Muscle of leg (tissue), 16 donors: ENCODE data around the gene LRRIQ1. TPM values are rescaled to one million over a fixed set of nuclear protein-coding genes. Genes with fewer than 3 reads are reported as not detected.

Source experiments
- DNase-seq: peaks from one replicate; pipeline ENCODE4 v3.0.0; 2013
- H3K27ac ChIP-seq: one replicate; pipeline ENCODE4 v1.5.1; 2013; ENCODE audit warnings: mild to moderate bottlenecking, low read length, control low read depth
- H3K27me3 ChIP-seq: one replicate; pipeline ENCODE4 v1.6.1; 2013; ENCODE audit warnings: low read length; ENCODE audit not compliant: control insufficient read depth, insufficient read depth
- H3K36me3 ChIP-seq: one replicate; pipeline ENCODE4 v1.6.1; 2013; ENCODE audit warnings: low read length; ENCODE audit not compliant: control insufficient read depth, insufficient read depth
- H3K4me1 ChIP-seq: one replicate; pipeline ENCODE4 v1.6.1; 2013; ENCODE audit warnings: low read length; ENCODE audit not compliant: control insufficient read depth, insufficient read depth
- H3K4me3 ChIP-seq: one replicate; pipeline ENCODE4 v1.5.1; 2013; ENCODE audit warnings: low read length, control low read depth
- H3K9me3 ChIP-seq: replicated peaks from 2 replicates; pipeline ENCODE4 v1.6.1; 2013; ENCODE audit warnings: low read depth, low read length; ENCODE audit not compliant: control insufficient read depth
- WGBS: methylation state at CpG from one replicate; pipeline ENCODE4 v1.1.5; 2013; ENCODE audit warnings: missing lambda C conversion rate; ENCODE audit not compliant: insufficient coverage; 5-methylcytosine and 5-hydroxymethylcytosine counted together
- long read RNA-seq, 11 donors: transcript quantifications; one replicate each; lab custom pipeline, GENCODE V29; 2026
- polyA plus RNA-seq, 8 donors: library from polyadenylated mRNA; unstranded; fragments of 120-200 nt; gene quantifications; one replicate each; pipeline versions ENCODE4 v1.2.1 to v1.2.3, GENCODE V29; 2013; ENCODE audit warnings: inconsistent platforms in 1 of 8, low replicate concordance in 1 of 8; ENCODE audit not compliant: insufficient read length in 8 of 8, insufficient read depth in 1 of 8
- total RNA-seq: library from RNA; stranded (reverse); fragments of 120-200 nt; gene quantifications from one replicate; pipeline ENCODE4 v1.2.4, GENCODE V29; 2013

Gene LRRIQ1, protein sequence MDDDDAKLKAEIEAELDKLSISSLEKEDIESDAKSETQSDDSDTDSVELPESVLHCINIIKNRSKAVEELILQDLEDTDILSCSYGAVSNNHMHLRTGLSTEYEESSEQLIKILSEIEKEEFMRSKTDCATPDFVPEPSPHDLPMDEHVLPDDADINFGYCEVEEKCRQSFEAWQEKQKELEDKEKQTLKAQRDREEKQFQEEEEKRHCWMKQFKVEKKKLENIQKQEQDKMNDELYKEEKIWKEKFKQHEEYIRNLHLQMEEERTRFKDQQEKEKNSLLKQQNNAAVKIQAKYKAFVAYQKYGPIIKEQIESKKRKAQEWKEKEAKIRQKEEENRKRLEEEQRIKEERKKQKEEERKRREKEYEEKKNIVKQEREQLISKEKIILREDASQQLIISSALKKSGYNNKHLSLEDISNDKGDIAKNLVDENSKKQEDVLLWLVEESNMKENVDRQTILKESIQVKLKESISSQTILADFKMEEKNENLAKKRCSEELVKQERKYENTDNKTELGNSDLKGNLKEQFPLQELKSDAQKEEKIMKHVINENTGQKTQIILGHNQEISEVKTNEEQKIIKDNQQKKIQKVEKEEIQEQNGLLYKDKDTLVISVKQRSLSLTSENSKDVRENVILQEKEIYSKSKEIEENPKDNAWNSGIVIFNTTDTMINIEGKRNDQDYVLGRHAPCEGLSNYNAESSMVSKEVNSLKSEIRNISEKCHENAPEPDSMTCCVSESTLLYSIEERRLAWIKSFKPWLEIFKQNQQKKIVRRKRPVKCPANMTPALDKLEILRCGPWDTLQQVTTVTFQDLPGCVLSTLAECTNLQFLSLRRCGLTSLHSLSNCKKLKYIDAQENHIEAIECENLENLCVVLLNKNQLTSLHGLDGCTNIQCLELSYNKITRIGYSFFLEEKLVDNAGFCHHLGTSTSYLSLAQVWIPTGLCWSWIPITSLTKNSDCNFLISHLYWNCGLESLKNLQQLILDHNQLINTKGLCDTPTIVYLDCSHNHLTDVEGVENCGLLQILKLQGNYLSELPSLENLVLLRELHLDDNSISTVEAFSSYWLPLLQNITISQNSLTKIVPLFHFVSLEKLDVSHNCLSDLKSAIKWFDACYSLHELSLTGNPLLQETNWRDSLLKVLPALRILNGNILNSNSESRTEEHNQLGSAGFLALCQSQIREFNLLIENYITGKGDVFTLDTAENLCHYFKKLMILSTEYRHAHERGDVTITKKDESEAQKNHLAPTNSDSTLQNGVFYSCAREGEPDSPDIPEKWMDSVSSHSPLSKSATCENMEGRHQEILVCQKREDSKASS (N-terminal part only)
- total RNA-seq: 0.53 TPM
- under 1 TPM; 0.15 to 0.77 (median 0.45) TPM for polyA plus RNA-seq
- long read RNA-seq, donor 1: 0 reads
- long read RNA-seq, donor 2: 0 reads
- long read RNA-seq, donor 3: 0 reads
- long read RNA-seq, donor 4: 0 reads
- long read RNA-seq, donor 5: 0 reads
- long read RNA-seq, donor 6: 0 reads
- long read RNA-seq, donor 7: 0 reads
- long read RNA-seq, donor 8: 0 reads
- long read RNA-seq, donor 9: 0 reads
- long read RNA-seq, donor 10: 0 reads
- long read RNA-seq, donor 11: 0 reads

DNA sequence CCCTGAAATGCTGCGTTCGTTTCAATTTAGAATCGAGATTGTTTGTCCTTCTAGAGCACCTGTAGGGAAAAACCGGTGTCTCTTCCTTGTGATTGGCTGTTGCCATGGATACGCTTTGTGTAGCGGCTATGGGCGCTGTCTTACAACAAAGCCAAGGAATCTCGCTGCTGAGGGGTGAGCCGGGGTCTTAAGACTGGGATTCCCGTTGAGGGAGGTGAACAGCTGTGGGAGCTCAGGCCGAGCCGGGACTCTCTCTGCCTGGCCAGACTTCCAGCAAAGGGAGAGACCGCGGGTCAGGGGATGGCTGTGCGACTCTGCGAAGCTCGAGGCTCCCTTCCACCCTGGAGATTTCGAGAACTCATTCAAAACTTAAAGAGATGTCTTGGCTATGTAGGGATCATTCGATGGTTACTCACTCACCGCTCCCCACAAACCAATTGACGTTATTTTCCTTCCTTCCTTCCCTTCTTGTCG lies at the start of gene LRRIQ1, which contains the start of gene TSPAN19:
LRRIQ1 (plus strand) TSS at position 118 of the 474 bp plus-strand sequence. CDS start 1,826 bp downstream, outside the sequence.
TSPAN19 (minus strand) TSS at position 44 of the 474 bp plus-strand sequence. CDS start 6,331 bp downstream, outside the sequence.
- no peaks in the 10 kb centered on the region for H3K27me3 ChIP-seq
- DNase-seq: peak; percentile 94
- no peaks in the 10 kb centered on the region for H3K4me1 ChIP-seq
- 0% methylated on average over 11 of the region's 22 CpGs for whole genome bisulfite sequencing
- no peaks in the 10 kb centered on the region for H3K9me3 ChIP-seq
- H3K27ac ChIP-seq: peak within 1 kb of the TSS; percentile 4
- H3K4me3 ChIP-seq: peak within 1 kb of the TSS; percentile 42
- no peaks in the 10 kb centered on the region for H3K36me3 ChIP-seq

DNA sequence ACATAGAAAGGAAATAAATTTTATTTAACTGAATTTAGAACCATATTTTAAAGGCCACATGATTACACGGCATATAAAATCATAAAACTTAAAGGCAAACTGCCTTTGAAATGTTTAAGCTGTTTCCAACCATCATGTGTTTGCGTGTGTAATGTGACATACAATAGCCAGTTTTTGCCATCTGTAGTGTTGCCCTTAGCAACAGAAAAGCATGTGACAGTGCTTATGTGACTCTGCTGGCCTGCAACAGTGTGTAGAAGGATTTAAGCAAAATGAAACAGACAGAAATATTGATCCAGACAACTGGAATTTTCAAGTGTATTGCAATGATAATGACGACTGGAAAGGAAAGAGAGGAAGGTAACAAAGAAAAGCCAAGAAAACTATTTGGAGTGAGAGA lies 49.6 kb upstream of the LRRIQ1 start:
- DNase-seq: peak; percentile 47
- H3K9me3 ChIP-seq: no peaks in the 10 kb centered on the region
- no peaks in the 10 kb centered on the region for H3K36me3 ChIP-seq
- H3K4me1 ChIP-seq: no peaks in the 10 kb centered on the region
- no peaks in the 10 kb centered on the region for H3K27me3 ChIP-seq
- H3K4me3 ChIP-seq: no peak overlapping the region
- no peak overlapping the region for H3K27ac ChIP-seq
- 40% methylated on average over 1 of the region's 3 CpGs for WGBS

DNA sequence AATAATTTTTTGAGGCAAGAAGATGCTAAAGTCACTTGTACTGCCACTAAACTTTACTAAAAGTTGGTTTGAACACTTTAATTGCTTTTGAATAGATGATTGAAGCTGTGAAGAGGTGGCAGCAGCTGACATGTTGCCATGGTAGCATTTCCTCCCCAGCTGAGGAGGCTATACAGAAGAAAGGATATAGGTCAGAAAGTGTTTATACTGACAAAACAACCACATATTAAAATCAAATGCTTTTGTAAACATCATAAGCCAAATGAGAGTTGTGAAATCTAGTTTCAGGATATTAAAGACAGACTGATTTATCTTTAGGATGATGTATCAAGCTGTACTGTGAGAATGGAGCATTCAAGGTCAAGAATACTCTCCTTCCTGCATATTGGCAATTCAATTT lies 41.7 kb upstream of the LRRIQ1 start:
- no peaks in the 10 kb centered on the region for H3K4me1 ChIP-seq
- H3K36me3 ChIP-seq: no peaks in the 10 kb centered on the region
- H3K9me3 ChIP-seq: no peaks in the 10 kb centered on the region
- no peak overlapping the region for H3K27ac ChIP-seq
- H3K4me3 ChIP-seq: no peak overlapping the region
- H3K27me3 ChIP-seq: no peaks in the 10 kb centered on the region
- DNase-seq: no peak

DNA sequence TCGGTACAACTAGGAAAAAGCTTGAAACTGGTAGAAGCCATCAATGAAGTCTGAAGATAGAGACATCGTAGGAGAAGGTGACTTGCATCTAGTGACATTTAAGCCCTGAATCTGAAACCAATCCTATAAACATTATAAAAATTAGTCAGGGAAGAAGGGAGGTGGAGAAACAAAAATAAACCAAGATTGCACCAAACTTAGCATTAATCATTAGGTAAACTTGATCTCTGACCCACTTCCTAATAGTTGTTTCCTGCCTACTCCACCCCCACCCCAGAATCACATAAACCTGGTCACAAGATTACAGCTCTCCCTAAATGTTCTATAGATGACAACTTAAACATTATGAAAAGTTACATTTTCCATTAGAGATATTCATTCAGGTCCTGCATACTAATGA lies 40.5 kb upstream of the LRRIQ1 start:
- DNase-seq: no peak
- Histone ChIP-seq H3K36me3 (no peaks in the 10 kb centered on the region), H3K27me3 (no peaks in the 10 kb centered on the region), H3K27ac (no peak overlapping the region), H3K9me3 (no peaks in the 10 kb centered on the region), H3K4me3 (no peak overlapping the region), H3K4me1 (no peaks in the 10 kb centered on the region)
- WGBS: no CpG with 5 or more reads among the region's 2 CpGs

DNA sequence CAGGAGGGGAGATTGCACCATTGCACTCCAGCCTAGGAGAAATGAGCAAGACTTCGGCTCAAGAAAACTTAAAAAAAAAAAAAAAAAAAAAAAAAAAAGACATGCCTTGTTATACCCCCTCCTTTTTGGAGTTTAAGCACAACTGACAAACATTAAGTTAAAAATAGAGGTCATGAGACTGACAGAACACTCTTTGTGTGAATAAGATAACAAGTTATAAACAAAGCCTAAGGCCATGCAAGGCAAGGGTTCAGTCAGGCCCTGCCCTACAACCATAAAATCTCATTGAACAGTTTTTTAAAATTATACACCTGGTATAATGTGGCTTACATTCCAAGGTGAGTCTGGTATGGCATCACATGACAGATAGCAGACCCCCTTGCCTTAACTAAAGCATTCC lies 39.4 kb upstream of the LRRIQ1 start:
- Histone ChIP-seq H3K9me3 (no peaks in the 10 kb centered on the region), H3K27me3 (no peaks in the 10 kb centered on the region), H3K36me3 (no peaks in the 10 kb centered on the region), H3K27ac (no peak overlapping the region), H3K4me1 (no peaks in the 10 kb centered on the region), H3K4me3 (no peak overlapping the region)
- no CpG with 5 or more reads among the region's 1 CpG for WGBS
- DNase-seq: no peak

DNA sequence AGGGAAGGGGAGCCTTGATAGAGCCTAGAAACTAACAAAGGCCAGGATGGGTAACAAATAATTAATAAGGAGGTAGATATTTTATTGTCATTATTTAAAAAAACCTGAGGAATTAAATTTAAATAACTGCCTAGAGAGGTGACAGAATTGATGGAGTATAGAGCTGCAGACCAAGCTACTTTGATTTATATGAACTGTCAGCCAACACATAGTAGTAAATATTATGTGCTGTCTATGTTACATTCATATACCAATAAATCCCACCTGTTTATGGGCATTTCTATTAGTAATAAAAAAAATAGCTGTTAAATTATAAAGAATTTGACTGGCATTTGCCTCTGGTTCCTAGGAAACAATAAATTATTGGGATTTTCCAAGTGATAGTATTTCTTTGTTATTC lies 37.8 kb upstream of the LRRIQ1 start:
- Histone ChIP-seq H3K27me3 (no peaks in the 10 kb centered on the region), H3K9me3 (no peaks in the 10 kb centered on the region), H3K4me1 (no peaks in the 10 kb centered on the region), H3K36me3 (no peaks in the 10 kb centered on the region), H3K27ac (no peak overlapping the region), H3K4me3 (no peak overlapping the region)
- no peak for DNase-seq

DNA sequence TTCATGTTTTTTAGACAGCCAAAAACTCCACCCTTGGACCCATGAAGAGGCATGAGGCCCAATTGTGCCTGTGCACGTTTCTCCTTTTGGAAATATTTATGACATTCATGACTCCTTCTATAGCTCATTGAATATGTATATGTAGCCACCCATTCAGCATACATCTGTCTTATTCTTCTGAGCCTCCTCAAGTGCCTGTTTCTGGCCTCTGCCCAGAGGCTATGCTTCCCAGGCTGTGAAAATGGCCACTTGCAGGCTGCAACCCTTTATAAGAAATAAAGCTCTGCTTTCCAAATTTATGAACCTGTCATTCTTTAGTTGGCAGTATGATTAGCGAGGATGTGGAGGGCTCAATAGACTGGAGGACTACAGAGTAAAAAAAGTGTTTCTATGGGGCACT lies 35.4 kb upstream of the LRRIQ1 start:
- no peaks in the 10 kb centered on the region for H3K27me3 ChIP-seq
- no CpG with 5 or more reads among the region's 2 CpGs for WGBS
- DNase-seq: no peak
- no peak overlapping the region for H3K4me3 ChIP-seq
- H3K4me1 ChIP-seq: no peaks in the 10 kb centered on the region
- no peaks in the 10 kb centered on the region for H3K9me3 ChIP-seq
- H3K36me3 ChIP-seq: no peaks in the 10 kb centered on the region
- no peak overlapping the region for H3K27ac ChIP-seq

DNA sequence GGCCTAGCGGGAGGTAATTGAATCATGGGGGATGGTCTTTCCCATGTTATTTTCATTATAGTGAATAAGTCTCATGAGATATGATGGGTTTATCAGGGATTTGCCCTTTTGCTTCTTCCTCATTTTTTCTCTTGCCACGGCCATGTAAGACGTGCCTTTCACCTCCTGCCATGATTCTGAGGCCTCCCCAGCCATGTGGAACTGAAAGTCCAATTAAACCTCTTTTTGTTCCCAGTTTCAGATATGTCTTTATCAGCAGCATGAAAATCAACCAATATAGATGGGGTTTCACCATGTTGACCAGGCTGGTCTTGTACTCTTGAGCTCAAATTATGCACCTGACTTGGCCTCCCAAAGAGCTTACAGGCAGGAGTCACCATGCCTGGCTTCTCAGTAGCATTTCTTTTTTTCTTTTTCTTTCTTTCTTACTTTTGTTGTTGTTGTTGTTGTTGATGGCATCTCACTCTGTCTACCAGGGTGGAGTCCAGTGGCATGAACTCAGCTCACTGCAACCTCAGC lies 33.3 kb upstream of the LRRIQ1 start:
- WGBS: 50% methylated on average over 2 of the region's 3 CpGs
- no peak overlapping the region for H3K27ac ChIP-seq
- no peak overlapping the region for H3K4me3 ChIP-seq
- H3K36me3 ChIP-seq: no peaks in the 10 kb centered on the region
- no peak for DNase-seq
- no peaks in the 10 kb centered on the region for H3K4me1 ChIP-seq
- no peaks in the 10 kb centered on the region for H3K9me3 ChIP-seq
- H3K27me3 ChIP-seq: no peaks in the 10 kb centered on the region

DNA sequence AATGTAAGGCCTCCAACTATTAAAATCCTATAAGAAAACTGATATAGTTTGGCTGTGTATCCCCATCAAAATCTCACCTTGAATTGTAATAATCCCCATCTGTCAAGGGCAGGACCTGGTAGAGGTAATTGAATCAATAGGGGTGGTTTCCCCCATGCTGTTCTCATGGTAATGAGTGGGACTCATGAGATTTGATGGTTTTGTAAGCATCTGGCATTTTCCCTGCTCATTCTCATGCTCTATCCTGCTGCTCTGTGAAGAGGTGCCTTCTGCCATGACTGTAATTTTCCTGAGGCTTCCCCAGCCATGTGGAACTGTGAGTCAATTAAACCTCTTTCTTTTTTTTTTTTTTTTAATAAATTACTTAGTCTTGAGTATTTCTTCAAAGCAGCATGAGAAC lies 31.9 kb upstream of the LRRIQ1 start:
- Histone ChIP-seq H3K36me3 (no peaks in the 10 kb centered on the region), H3K4me1 (no peaks in the 10 kb centered on the region), H3K4me3 (no peak overlapping the region), H3K9me3 (no peaks in the 10 kb centered on the region), H3K27me3 (no peaks in the 10 kb centered on the region), H3K27ac (no peak overlapping the region)
- DNase-seq: no peak
